Stimulated activated CD4-positive, alpha-beta T cell treated with anti-CD3 and anti-CD28 coated beads, Interleukin-15, amount 100 ng/mL, for 1 hour (primary cell): Measurements from ENCODE around the gene QRFP.

Experiments
- DNase-seq, 2 donors: peaks; one replicate each; pipeline ENCODE4 v3.0.0-alpha.2; 2020; ENCODE audit warnings: low read depth in 1 of 2, low spot score in 1 of 2

The QRFP gene, protein sequence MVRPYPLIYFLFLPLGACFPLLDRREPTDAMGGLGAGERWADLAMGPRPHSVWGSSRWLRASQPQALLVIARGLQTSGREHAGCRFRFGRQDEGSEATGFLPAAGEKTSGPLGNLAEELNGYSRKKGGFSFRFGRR

GRCh38 chr9:130896233-130897014 is at the start of gene QRFP:
Gene QRFP (minus strand): TSS chr9:130896812. CDS start chr9:130893838, 2,974 bp downstream.
- no peak for DNase-seq

GRCh38 chr9:130945173-130945572 is 48.6 kb upstream of the QRFP start:
- DNase-seq = no peak

GRCh38 chr9:130944510-130945058 is 48.0 kb upstream of the QRFP start:
- no peak for DNase-seq

DNA sequence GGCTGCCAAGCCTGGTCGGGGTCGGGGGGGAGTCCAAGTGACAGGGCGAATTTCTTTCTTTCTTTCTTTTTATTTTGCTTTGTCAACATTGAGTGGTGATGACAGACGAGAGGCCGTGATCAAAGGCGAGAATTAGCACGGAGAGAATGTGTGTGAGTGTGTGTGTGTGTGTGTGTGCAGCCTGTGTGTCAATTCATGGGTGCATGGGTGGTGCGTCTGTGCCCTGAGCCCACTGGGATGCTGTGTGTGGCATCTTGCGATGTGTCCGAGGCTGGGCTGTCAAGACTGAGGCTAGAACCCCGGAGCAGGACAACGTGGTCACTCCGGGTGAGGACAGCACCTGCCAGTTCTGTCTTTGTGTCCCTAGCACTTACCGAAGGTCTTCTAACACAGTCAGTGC is 47.2 kb upstream of the QRFP start:
- no peak for DNase-seq

- no peak for DNase-seq
Measured at GRCh38 chr9:130943221-130943620, 46.6 kb upstream of the QRFP start.

- no peak for DNase-seq
Measured at GRCh38 chr9:130942679-130943078, 46.1 kb upstream of the QRFP start.

- DNase-seq = no peak
Measured at GRCh38 chr9:130942084-130942483, 45.5 kb upstream of the QRFP start.

- DNase-seq = peak; percentile 45 to 62
Measured at GRCh38 chr9:130940693-130941576, 44.3 kb upstream of the QRFP start.

- no peak for DNase-seq
Measured at GRCh38 chr9:130940027-130940549, 43.5 kb upstream of the QRFP start.

DNA sequence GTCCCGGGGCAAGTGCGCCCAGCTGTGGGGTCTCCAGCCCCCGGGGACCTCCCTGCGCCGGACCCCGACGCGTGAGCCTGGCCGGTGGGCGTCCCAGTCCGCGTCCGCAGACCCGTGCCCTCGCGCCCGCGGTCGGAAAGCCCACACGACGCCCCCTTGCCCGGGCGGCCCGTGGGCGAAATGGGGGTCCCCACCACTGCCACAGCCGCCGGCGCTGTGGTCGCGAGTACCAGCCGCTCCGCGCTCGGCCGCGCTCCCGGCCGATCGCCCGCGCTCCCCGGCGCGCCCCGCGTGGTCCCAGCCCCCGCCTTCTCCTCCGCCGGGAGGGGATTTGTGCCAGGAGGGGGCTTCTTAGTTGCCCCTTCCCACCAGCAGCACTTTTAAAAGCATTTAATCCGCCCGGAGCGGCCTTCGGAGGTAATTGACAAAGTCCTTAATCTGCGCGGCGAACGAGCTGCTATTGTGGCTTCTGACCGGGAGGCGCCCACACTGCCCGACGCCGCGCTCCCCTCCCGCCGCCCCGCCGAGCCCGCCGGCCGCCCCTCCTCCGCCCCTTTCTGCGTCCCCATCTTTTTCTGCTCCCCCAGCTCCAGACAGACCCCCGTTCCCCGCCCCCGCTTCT is 42.9 kb upstream of the QRFP start:
- DNase-seq = no peak

DNA sequence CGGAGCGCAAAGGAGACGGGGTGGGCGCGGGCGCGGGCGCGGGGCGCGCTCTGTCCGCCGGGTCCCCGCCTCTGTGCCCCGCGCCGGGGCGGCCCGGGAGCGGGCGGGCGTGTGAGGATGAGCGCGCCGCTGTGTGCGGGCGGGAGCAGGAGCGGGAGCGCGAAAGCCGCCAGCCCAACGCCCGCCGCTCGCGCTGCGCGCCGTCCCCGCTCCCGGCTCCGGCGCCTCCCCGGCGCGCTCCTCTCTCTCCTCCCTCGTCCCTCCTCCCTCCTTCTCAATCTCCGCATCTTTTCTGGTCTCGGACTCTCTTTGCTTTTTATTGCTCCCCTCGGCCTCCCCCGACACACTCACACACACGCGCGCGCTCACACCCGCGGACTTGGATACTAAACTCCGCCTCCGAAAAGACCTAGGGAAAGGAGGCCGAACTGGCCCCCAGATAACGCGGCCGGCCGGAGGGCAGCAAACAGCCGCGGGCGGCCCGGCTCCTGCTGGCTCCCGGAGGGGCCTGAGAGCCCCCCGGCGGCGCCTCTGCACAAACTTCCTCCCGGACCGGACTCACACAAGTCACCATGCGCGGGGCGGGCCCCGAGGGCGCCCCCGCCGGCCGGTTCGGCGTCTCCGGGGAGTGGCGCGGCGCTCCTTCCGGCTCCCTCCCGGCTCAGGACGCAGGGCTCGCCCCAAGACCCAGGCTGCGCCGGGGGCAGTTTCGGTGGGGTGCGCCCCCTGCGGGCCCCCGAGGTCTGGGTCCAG is 42.2 kb upstream of the QRFP start, which contains the start of gene FIBCD1:
Gene FIBCD1 (minus strand): TSS at position 596 of the 753 bp plus-strand sequence. CDS start 640 bp downstream, outside the sequence.
- no peak for DNase-seq

- DNase-seq = no peak
Measured at GRCh38 chr9:130938184-130938651, 41.6 kb upstream of the QRFP start.

DNA sequence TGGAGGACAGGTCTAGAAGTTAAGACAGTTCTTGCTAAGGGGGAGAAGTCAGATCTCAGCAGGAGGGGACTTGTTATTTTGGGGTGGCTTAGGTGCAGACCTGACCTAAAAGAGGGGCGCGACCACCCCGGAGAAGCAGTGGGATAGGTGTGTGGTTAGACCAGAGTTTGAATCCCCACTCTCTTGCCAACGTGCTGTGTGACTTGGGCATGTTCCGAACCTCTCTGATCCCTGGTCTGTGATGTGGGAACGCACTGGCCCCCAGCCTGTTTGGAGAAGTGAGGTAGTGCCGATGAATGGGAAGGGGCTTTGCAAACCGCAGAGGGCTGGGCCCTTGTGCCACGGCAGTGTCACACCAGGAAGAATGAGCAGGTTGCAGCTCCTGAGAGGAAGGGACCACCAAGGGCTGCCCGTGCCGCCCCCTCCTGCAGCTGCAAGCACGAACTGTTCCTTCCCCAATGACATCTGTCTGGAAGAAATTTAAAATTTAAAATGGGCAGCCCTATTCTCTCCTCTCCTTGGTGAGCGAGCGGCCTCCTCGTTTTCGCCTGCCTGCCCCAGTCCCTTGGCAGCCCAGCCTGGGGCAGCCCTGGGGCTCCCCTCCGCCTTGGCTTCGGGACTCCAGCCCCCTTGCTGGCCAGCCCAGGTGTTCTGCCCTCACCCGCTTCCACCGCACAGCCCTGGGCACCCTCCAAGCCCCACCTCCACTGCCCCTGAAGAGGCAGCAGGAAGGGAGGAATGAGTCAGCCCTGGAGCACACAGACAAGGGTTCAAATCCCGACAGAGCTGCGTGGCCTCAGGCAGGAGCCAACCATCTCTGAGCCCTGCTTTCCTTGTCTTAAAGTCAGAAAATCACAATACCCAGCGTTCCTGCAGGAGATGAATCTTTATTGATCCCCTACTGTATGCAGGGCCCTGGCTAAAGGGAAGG is 40.8 kb upstream of the QRFP start:
- no peak for DNase-seq

DNA sequence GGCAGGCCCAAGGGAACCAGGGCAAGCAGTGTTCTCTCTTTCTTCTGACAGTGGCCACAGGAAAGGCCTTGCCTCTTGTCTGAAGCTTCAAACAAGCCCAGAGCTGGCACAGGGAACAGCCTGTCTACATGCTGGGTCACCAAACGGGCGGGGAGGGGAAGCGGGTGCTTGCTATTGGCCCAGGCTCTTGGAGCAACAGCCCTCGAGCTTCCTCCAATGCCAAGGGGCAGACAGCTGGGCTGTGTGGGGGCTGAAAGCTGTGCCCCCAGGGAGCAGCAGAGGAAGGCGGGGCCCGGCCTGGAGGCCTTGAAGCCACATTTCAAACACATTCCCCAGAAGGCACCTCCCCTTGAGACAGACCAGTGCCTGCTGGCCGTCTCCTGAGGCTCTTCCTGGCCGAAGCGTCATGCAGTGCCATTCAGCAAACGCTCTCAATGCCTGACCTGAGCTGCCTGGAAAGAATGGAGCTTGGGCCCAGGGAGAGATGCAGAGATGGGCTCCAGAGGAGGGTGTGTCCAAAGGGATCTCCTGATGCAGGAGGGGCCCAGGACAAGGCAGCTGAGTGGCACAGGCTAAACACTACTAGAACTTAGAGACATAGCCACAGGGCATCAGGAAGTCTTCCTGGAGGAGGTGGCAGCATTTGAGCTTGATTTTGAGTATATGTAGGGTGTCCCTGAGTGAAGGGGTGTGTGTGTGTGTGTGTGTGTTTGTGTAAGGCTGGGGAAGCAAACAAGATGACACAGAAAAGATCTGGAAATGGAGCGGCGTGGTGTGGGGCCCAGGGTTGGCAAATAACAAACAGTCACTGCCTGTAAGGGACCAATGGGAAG is 39.9 kb upstream of the QRFP start:
- DNase-seq = no peak

GRCh38 chr9:130935648-130936271 is 39.1 kb upstream of the QRFP start:
- no peak for DNase-seq

DNA sequence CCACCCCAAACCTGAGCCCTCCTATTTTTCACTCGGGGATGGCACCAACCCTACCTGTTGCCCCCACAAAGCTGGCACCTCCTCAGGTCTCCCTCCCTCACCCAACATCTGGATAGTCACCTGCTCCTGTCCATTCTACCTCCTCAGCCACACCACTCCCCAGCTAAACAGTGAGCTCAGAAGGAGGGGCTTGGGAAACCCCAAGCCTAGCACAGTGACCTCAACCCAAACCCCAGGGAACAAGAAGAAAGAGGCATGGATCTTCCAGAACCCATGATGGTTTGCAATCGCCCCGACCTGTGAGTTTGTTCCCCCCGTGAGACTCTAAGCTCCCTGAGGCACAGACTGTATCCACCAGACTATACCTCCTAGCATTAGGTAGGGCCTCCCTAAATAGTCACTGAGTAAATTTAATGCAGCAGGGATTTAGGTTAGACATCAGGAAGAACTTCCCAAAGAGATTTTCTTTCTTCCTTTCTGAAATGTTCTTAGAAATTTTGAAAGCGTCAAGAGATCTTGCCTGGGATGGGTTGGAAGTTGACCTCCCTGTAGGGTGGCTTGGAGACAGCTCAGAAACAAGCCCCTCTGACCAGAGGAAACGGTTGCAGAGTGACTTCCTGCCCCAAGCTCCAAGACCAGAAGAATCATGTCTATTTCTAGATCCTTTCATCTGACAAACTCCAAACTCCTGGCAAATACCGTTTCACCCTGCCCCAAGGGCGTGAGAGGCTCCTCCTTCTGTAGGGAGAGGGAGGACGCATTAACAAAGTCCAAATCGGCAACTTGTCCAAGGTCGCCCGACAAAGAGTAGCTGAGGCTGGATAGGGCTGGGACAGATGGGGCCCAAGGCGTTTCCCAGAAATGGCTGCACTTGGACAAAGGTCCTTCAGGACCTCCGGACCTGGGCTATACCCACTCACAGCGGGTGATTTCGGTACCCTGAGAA is 38.4 kb upstream of the QRFP start:
- DNase-seq = no peak
